22Rv1 (cell line): ENCODE data around the gene PDK2.

ENCODE experiments used
- CTCF ChIP-seq: fragments of 450-650 bp; IDR thresholded peaks from 2 replicates; pipeline ENCODE4 v1.5.1; 2017; ENCODE audit warnings: mild to moderate bottlenecking
- ZFX ChIP-seq: fragments of 450-650 bp; IDR thresholded peaks from 2 replicates; pipeline ENCODE4 v1.6.1; 2017; ENCODE audit warnings: antibody characterized with exemption, borderline replicate concordance

GRCh38 chr17:50096092-50096491 is 941 bp downstream of the PDK2 start:
- TF ChIP-seq CTCF (no peak), ZFX (no peak)
